Ishikawa (cell line): ENCODE results near the gene ANKRD33.

Experiments
- CEBPB ChIP-seq: IDR thresholded peaks from 2 replicates; pipeline ENCODE4 v1.6.1; 2012
- CREB1 ChIP-seq: IDR thresholded peaks from 2 replicates; pipeline ENCODE4 v1.6.1; 2012; ENCODE audit warnings: low read depth
- EGR1 ChIP-seq: IDR thresholded peaks from 2 replicates; pipeline ENCODE4 v1.6.1; 2012
- EP300 ChIP-seq: IDR thresholded peaks from 2 replicates; pipeline ENCODE4 v1.6.1; 2012; ENCODE audit warnings: borderline replicate concordance
- FOXM1 ChIP-seq: IDR thresholded peaks from 2 replicates; pipeline ENCODE4 v1.6.1; 2012; ENCODE audit warnings: low read depth, borderline replicate concordance
- MAX ChIP-seq: IDR thresholded peaks from 2 replicates; pipeline ENCODE4 v1.6.1; 2012
- NFIC ChIP-seq: IDR thresholded peaks from 2 replicates; pipeline ENCODE4 v1.6.1; 2012
- RAD21 ChIP-seq: IDR thresholded peaks from 2 replicates; pipeline ENCODE4 v1.6.1; 2012; ENCODE audit warnings: low read depth
- REST ChIP-seq: IDR thresholded peaks from 2 replicates; pipeline ENCODE4 v1.6.1; 2012; ENCODE audit warnings: low read depth, mild to moderate bottlenecking
- TAF1 ChIP-seq: IDR thresholded peaks from 2 replicates; pipeline ENCODE4 v1.6.1; 2012; ENCODE audit warnings: low read depth, mild to moderate bottlenecking
- TCF12 ChIP-seq: IDR thresholded peaks from 2 replicates; pipeline ENCODE4 v1.6.1; 2012; ENCODE audit warnings: low read depth
- TEAD4 ChIP-seq: IDR thresholded peaks from 2 replicates; pipeline ENCODE4 v1.6.1; 2012
- USF1 ChIP-seq: IDR thresholded peaks from 2 replicates; pipeline ENCODE4 v1.6.1; 2012
- YY1 ChIP-seq: IDR thresholded peaks from 2 replicates; pipeline ENCODE4 v1.6.1; 2012; ENCODE audit warnings: low read depth
- ZBTB7A ChIP-seq: IDR thresholded peaks from 2 replicates; pipeline ENCODE4 v1.6.1; 2012; ENCODE audit warnings: low read depth

ANKRD33 gene

GRCh38 chr12:51844854-51845253 lies 43.0 kb upstream of the ANKRD33 start:
- TF ChIP-seq YY1: no peak

- TF ChIP-seq TEAD4 (no peak), FOXM1 (no peak), TAF1 (no peak), USF1 (no peak), ZBTB7A (no peak), CEBPB (no peak), CREB1 (no peak), YY1 (no peak), NFIC (no peak), REST (no peak), EGR1 (no peak), TCF12 (no peak), RAD21 (no peak), EP300 (no peak), MAX (no peak)
These were observed 42.4 kb upstream of the ANKRD33 start for GRCh38 chr12:51845482-51845881.

- TF ChIP-seq REST (no peak), NFIC (no peak), FOXM1 (no peak), CREB1 (no peak), ZBTB7A (no peak), TAF1 (no peak), EP300 (no peak), YY1 (no peak), TEAD4 (no peak), RAD21 (no peak), CEBPB (no peak), MAX (no peak)
These were observed 41.6 kb upstream of the ANKRD33 start for GRCh38 chr12:51846271-51846691.

GRCh38 chr12:51846911-51847642 lies 40.8 kb upstream of the ANKRD33 start:
- TF ChIP-seq ZBTB7A: peak; percentile 83; the same call in 1 of the 2 replicates
- peak; percentile 38 for TF ChIP-seq TEAD4
- TF ChIP-seq TCF12: 0 out of 2 replicates have a peak, but pooled peaks have one; percentile 27
- no peak for TF ChIP-seq REST
- no peak for TF ChIP-seq CEBPB

- TF ChIP-seq MAX (0 out of 2 replicates have a peak, but pooled peaks have one; percentile 20), YY1 (no peak), TEAD4 (no peak), CEBPB (no peak), NFIC (no peak), REST (no peak), ZBTB7A (peak; percentile 97), TCF12 (no peak), EGR1 (peak; percentile 53; the same call in 1 of the 2 replicates), EP300 (no peak), USF1 (no peak)
These were observed 40.1 kb upstream of the ANKRD33 start for GRCh38 chr12:51847643-51848325.
